ENCODE results near the gene PPP1CC. TPM values are rescaled to one million over a fixed set of nuclear protein-coding genes. Genes with fewer than 3 reads are reported as not detected.
A peak's percentile ranks its signal among the peaks of the same experiment; 100 is the strongest.
"Not testable (repeated sequence)": the region's sequence is repeated elsewhere in the genome, so short reads cannot be mapped to it uniquely, and the experiment has no call there.

Gene PPP1CC
- total RNA-seq, 4 donors from 2014 or later = 110 to 224 (median 134) TPM

DNA sequence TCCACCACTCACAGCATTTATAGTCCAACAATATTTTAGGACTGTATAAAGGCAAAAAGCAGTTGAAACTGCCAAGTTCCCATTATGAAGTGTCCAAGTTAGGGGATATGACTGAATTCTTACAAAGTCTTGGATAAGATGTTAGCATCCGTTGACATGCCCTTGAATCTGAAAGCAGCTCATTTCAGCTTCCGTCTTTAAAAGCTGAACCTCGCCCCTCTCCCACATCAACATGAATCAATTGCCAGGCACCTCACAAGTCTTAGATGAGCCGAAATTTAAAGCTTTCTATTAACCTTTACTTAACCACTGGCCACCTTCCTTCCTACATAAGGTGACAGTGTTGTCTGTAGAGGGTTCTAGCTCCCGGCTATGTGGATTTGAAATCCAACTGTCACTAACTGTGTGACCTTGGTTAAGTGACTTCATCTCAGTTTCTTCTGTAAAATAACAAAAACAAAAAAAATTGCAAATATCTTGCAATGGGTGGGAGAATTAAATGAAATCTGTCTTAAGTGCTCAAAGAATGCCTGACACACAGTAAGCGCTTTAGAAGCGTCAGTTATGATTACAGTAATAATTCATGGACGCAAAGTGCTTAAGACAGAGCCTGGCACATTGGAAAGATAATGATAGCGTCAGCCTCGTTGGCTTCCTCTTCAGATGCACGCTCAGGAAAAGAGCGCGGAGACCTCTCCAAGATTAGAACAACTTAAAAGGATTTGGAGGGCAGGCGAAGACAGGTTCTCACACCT lies 1.2 kb downstream of the PPP1CC start:
- DNase-seq = no peak
- Histone ChIP-seq H3K4me1 (peaks cover 0 to 4% of the 10 kb centered on the region in 2 donors), H3K36me3 (no peaks in the 10 kb centered on the region), H3K27me3 (no peaks in the 10 kb centered on the region), H3K4me3 (peak overlapping the region; percentile 68 to 86), H3K9me3 (no peaks in the 10 kb centered on the region), H3K27ac (peak overlapping the region; percentile 89 to 93)
- no peak for TF ChIP-seq POLR2A (IDR thresholded peaks at IDR 0.05)
- intact Hi-C loops (cut with DNase I; ENCODE audit: low total_unique reads) = no loop called here

DNA sequence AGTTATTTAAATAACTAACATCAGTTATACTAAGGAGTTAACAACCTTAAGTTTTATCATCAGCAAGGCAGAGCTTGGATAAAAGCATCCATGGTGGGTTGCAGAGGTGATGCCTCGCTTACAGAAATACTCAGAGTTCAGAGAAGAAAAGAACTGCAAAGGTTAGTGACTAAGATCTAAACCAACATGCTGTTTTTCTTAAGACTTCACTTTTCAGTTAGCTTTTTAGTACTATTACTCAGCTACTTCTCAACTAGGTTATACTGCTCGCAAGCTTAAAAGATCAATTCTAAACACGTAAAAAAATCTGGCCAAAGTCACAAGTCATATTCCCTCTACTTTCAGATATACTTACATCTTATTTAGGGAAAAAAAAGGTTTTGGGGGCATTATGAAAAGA lies 2.8 kb downstream of the PPP1CC start:
- intact Hi-C loops (cut with DNase I; ENCODE audit: low total_unique reads) = no loop called here
- no peaks in the 10 kb centered on the region for H3K36me3 ChIP-seq
- H3K27ac ChIP-seq = no peak overlapping the region
- DNase-seq = no peak
- H3K9me3 ChIP-seq = no peaks in the 10 kb centered on the region
- TF ChIP-seq, protein P1, sequence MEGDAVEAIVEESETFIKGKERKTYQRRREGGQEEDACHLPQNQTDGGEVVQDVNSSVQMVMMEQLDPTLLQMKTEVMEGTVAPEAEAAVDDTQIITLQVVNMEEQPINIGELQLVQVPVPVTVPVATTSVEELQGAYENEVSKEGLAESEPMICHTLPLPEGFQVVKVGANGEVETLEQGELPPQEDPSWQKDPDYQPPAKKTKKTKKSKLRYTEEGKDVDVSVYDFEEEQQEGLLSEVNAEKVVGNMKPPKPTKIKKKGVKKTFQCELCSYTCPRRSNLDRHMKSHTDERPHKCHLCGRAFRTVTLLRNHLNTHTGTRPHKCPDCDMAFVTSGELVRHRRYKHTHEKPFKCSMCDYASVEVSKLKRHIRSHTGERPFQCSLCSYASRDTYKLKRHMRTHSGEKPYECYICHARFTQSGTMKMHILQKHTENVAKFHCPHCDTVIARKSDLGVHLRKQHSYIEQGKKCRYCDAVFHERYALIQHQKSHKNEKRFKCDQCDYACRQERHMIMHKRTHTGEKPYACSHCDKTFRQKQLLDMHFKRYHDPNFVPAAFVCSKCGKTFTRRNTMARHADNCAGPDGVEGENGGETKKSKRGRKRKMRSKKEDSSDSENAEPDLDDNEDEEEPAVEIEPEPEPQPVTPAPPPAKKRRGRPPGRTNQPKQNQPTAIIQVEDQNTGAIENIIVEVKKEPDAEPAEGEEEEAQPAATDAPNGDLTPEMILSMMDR (IDR thresholded peaks at IDR 0.05) = no peak
- TF ChIP-seq POLR2A (IDR thresholded peaks at IDR 0.05) = no peak
- H3K27me3 ChIP-seq = no peaks in the 10 kb centered on the region
- peak overlapping the region; percentile 68 to 86 for H3K4me3 ChIP-seq
- peaks cover 0 to 4% of the 10 kb centered on the region in 2 donors for H3K4me1 ChIP-seq

DNA sequence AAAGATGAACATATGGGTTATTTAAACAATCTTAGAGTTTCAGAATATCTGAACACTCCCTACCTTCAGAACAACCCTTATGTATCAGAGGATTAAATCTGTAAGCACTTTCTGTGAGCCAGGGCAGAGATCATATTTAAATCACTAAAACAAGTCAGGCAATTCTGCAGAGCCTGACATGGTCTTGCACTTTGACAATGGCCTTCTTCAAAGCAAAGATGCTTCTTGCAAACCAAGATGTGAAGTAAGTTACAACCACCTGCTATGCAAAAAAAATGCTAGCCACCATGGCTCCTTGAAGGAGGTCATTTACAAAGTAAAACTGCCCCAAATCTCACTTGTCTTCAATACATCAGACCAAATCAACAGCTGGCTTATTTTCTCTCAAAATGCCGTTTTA lies 3.2 kb downstream of the PPP1CC start:
- DNase-seq = no peak
- TF ChIP-seq, protein P1 (IDR thresholded peaks at IDR 0.05) = no peak
- no peak for TF ChIP-seq POLR2A (IDR thresholded peaks at IDR 0.05)
- Histone ChIP-seq H3K27me3 (no peaks in the 10 kb centered on the region), H3K27ac (no peak overlapping the region), H3K4me1 (peaks cover 0 to 4% of the 10 kb centered on the region in 2 donors), H3K36me3 (no peaks in the 10 kb centered on the region), H3K4me3 (peak overlapping the region in 1 of 2 donors; percentile 86), H3K9me3 (no peaks in the 10 kb centered on the region)
- intact Hi-C loops (cut with DNase I; ENCODE audit: low total_unique reads) = no loop called here

DNA sequence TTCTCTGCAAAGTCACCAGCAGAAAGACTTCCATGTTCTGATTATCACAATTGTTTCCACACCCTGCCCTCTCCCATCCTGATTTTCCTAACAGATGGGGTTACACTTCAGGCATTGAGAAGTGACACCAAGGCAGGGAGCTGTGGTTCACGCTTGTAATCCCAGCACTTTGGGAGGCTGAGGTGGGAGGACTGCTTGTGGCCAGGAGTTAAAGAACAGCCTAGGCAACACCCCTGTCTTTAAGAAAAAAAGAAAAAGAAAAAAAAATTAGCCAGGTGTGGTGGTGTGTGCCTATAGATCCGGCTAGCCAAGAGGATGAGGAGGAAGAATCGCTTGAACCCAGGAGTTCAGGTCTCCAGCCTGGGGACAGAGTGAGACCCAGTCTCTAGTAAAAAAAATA lies 5.2 kb downstream of the PPP1CC start:
- intact Hi-C loops (cut with DNase I; ENCODE audit: low total_unique reads) = no loop called here
- H3K27ac ChIP-seq = no peak overlapping the region
- H3K4me3 ChIP-seq = no peak overlapping the region
- H3K4me1 ChIP-seq = peaks cover 8 to 15% of the 10 kb centered on the region in 2 donors
- TF ChIP-seq, protein P1 (IDR thresholded peaks at IDR 0.05) = no peak
- TF ChIP-seq POLR2A (IDR thresholded peaks at IDR 0.05) = no peak
- no peaks in the 10 kb centered on the region for H3K36me3 ChIP-seq
- no peak for DNase-seq
- H3K27me3 ChIP-seq = no peaks in the 10 kb centered on the region
- no peaks in the 10 kb centered on the region for H3K9me3 ChIP-seq

DNA sequence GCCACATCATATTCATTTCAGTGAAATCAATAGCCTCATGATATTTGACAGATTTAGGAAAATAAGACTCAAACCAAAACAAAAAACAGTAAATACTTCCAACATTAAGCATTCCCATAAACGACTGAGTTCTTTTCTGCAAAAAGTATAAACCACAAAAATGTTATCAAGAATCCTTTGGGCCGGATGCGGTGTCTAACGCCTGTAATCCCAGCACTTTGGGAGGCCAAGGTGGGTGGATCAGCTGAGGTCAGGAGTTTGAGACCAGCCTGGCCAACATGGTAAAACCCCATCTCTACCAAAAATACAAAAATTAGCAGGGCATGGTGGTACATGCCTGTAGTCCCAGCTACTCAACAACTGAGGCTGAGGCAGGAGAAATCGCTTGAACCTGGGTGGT lies 5.7 kb downstream of the PPP1CC start:
- DNase-seq; H3K4me3 ChIP-seq; H3K36me3 ChIP-seq; intact Hi-C loops (cut with DNase I; ENCODE audit: low total_unique reads); H3K27ac ChIP-seq; H3K9me3 ChIP-seq; H3K27me3 ChIP-seq: not testable (repeated sequence)
- H3K4me1 ChIP-seq = peaks cover 10 to 17% of the 10 kb centered on the region in 2 donors

DNA sequence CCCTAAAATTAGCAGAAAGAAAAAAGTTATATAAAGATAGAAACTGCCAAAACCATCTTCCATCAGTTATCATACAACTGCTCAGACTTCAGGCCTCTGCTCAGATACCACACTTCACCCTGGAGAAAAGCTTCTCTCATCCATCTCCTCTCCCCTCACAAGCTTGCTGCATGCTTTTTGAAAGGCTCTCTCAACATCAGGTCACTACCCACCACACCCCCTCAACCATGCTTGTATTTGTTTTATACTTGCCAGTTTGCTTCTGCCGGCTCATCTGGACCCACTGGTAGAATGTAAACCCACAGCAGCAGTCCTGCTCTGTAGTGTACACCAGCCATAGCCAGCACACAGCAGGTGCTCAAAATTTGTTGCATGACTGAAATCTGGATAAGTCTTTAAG lies 8.8 kb downstream of the PPP1CC start:
- no peak for DNase-seq
- Histone ChIP-seq H3K4me3 (no peak overlapping the region), H3K36me3 (no peaks in the 10 kb centered on the region), H3K27ac (no peak overlapping the region), H3K27me3 (no peaks in the 10 kb centered on the region), H3K4me1 (peaks cover 10 to 17% of the 10 kb centered on the region in 2 donors), H3K9me3 (no peaks in the 10 kb centered on the region)
- TF ChIP-seq POLR2A (IDR thresholded peaks at IDR 0.05) = no peak
- TF ChIP-seq, protein P1 (IDR thresholded peaks at IDR 0.05) = no peak
- intact Hi-C loops (cut with DNase I; ENCODE audit: low total_unique reads) = no loop called here

All from uterus (tissue), 4 donors.